PC-3 (cell line): ENCODE data around the gene NAGS. TPM values are rescaled to one million over a fixed set of nuclear protein-coding genes. Genes with fewer than 3 reads are reported as not detected.

Experiments used
- ATAC-seq: fragments of 200-7000 bp; cut with Tn5 transposase; 2 replicates; pipeline ENCODE4 v1.9.1; 2020; ENCODE audit warnings: mild to moderate bottlenecking, moderate library complexity
- BruUV-seq: library from RNA; stranded (reverse); fragments of 400-500 nt; replicated peaks from 2 replicates; lab custom pipeline; 2021; lab: Mats Ljungman, UMichigan
- CTCF ChIA-PET: fragments of 300-600 bp; sonication (Branson Sonifier 250); formaldehyde crosslinking; loops from one replicate; lab custom pipeline; 2022; ENCODE audit warnings: antibody characterized with exemption; lab: Charles Lee
- POLR2A ChIA-PET: fragments of 300-600 bp; sonication (Branson Sonifier 250); formaldehyde crosslinking; loops from one replicate; lab custom pipeline; 2022; ENCODE audit warnings: antibody characterized with exemption; ENCODE audit not compliant: unreplicated experiment; lab: Charles Lee
- DNase-seq: peaks from one replicate; pipeline ENCODE4 v3.0.0-alpha.2; 2015
- H2AFZ ChIP-seq: fragments of 300-600 bp; sonication (generic); 2 replicates; pipeline ENCODE4 v1.6.0; 2016; ENCODE audit warnings: antibody characterized with exemption, low read length
- H3F3A ChIP-seq: fragments of 300-600 bp; sonication (generic); one replicate; pipeline ENCODE4 v1.6.0; 2017; ENCODE audit warnings: antibody characterized with exemption, low read length, control low read depth, mild to moderate bottlenecking; ENCODE audit not compliant: unreplicated experiment
- H3K27ac ChIP-seq: fragments of 300-600 bp; sonication (generic); 2 replicates; pipeline ENCODE4 v1.5.1; 2016; ENCODE audit warnings: mild to moderate bottlenecking, low read length
- H3K27me3 ChIP-seq: fragments of 300-600 bp; sonication (generic); 2 replicates; pipeline ENCODE4 v1.6.1; 2016; ENCODE audit warnings: low read length, mixed read lengths
- H3K36me3 ChIP-seq: fragments of 300-600 bp; sonication (generic); 2 replicates; pipeline ENCODE4 v1.6.1; 2016; ENCODE audit warnings: low read depth, mixed run types, low read length, mixed read lengths
- H3K4me1 ChIP-seq: fragments of 300-600 bp; sonication (generic); 2 replicates; pipeline ENCODE4 v1.5.1; 2016; ENCODE audit warnings: low read length; ENCODE audit not compliant: insufficient read depth
- H3K4me2 ChIP-seq: fragments of 300-600 bp; sonication (generic); 2 replicates; pipeline ENCODE4 v1.6.0; 2016; ENCODE audit warnings: low read length
- H3K4me3 ChIP-seq: fragments of 300-600 bp; sonication (generic); 2 replicates; pipeline ENCODE4 v1.5.1; 2016; ENCODE audit warnings: mild to moderate bottlenecking, low read length, mixed read lengths
- H3K79me2 ChIP-seq: fragments of 300-600 bp; sonication (generic); 2 replicates; pipeline ENCODE4 v1.6.1; 2017; ENCODE audit warnings: low read length, mixed read lengths
- H3K9ac ChIP-seq: fragments of 300-600 bp; sonication (generic); 2 replicates; pipeline ENCODE4 v1.6.0; 2016; ENCODE audit warnings: mild to moderate bottlenecking, low read length
- H3K9me2 ChIP-seq: fragments of 300-600 bp; sonication (generic); replicated peaks from 2 replicates; pipeline ENCODE4 v1.6.1; 2016; ENCODE audit warnings: mixed run types, low read length, mixed read lengths
- H3K9me3 ChIP-seq: fragments of 300-600 bp; sonication (generic); 2 replicates; pipeline ENCODE4 v1.6.1; 2016; ENCODE audit warnings: low read length, mixed read lengths
- H4K20me1 ChIP-seq: fragments of 300-600 bp; sonication (generic); 2 replicates; pipeline ENCODE4 v1.6.1; 2016; ENCODE audit warnings: low read length, mixed read lengths
- EZH2 ChIP-seq: fragments of 300-600 bp; sonication (generic); IDR thresholded peaks from one replicate; pipeline ENCODE4 v1.6.1; 2017; ENCODE audit warnings: antibody characterized with exemption, mild to moderate bottlenecking, low read length; ENCODE audit not compliant: unreplicated experiment
- EZH2phosphoT487 ChIP-seq: fragments of 300-600 bp; sonication (generic); IDR thresholded peaks from 2 replicates; pipeline ENCODE4 v1.6.1; 2018; ENCODE audit warnings: mild to moderate bottlenecking, antibody characterized with exemption, low read length, borderline replicate concordance
- intact Hi-C: fragments of 100-400 bp; cut with micrococcal nuclease; formaldehyde crosslinking; loops from 2 replicates; pipeline ENCODE4 v1.9.0; 2023
- total RNA-seq: library from RNA; depleted of rRNA; stranded (reverse); fragments of >200 nt; gene quantifications from 2 replicates; pipeline ENCODE4 v1.2.3, GENCODE V29; 2014; rRNA removed
- TF ChIP-seq, protein P1 (sequence below): fragments of 300-600 bp; sonication (generic); conservative IDR thresholded peaks from 2 replicates; pipeline ENCODE4 v1.5.1; 2017; ENCODE audit warnings: antibody characterized with exemption, low read depth, mild to moderate bottlenecking, low read length

The NAGS gene
- total RNA-seq, 1 experiment from 2014 or later: 13.5 TPM

DNA sequence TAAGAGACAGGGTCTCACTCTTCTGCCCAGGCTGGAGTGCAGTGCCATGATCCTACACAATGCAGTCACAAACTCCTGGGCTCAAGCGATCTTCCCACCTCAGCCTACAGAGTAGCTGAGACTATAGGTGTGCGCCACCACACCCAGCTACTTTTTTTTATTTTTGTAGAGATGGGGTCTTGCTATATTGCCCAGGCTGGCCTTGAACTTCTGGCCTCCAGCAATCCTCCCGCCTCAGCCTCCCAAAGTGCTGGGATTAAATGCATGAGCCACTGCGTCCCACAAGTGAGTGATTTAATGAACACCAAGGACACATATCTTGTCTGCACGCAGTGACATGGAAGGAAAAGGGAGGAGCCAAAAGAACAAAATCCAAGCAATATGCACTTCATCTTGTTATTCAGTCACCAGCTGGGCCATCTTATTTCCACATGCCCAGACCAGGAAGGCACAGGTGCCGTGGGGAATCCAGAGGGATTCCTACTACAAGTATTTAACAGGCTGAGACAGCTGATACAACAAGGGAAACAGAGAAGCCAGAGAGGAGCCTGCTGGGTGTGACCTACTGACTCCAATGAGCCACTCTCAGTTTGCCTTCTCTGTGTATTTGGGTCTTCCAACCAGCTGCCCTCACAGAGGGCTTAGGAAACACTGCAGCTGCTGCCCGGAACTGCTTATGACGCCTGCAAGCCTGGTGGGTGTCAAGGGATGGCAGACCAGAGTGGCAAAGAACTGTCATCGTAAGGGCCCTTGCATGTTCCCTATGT lies 45.1 kb downstream of the NAGS start:
- POLR2A ChIA-PET: no interaction called here
- H3K9me3 ChIP-seq: no peaks in the 10 kb centered on the region
- ATAC-seq (no peak), DNase-seq (no peak)
- H3K4me2 ChIP-seq: no peak overlapping the region
- CTCF ChIA-PET: no interaction called here
- peaks cover 66% of the 10 kb centered on the region for H3K36me3 ChIP-seq
- H3K4me3 ChIP-seq: no peak overlapping the region
- H3K9me2 ChIP-seq: no peaks in the 10 kb centered on the region
- BruUV-seq: no TSS peak
- peaks cover 91% of the 10 kb centered on the region for H3K79me2 ChIP-seq
- peaks cover 5% of the 10 kb centered on the region for H3F3A ChIP-seq
- H3K27ac ChIP-seq: no peak overlapping the region
- H2AFZ ChIP-seq: no peak overlapping the region
- H3K27me3 ChIP-seq: no peaks in the 10 kb centered on the region
- intact Hi-C loops: no loop called here
- TF ChIP-seq EZH2phosphoT487: no peak
- no peak for TF ChIP-seq EZH2
- TF ChIP-seq, protein P1, sequence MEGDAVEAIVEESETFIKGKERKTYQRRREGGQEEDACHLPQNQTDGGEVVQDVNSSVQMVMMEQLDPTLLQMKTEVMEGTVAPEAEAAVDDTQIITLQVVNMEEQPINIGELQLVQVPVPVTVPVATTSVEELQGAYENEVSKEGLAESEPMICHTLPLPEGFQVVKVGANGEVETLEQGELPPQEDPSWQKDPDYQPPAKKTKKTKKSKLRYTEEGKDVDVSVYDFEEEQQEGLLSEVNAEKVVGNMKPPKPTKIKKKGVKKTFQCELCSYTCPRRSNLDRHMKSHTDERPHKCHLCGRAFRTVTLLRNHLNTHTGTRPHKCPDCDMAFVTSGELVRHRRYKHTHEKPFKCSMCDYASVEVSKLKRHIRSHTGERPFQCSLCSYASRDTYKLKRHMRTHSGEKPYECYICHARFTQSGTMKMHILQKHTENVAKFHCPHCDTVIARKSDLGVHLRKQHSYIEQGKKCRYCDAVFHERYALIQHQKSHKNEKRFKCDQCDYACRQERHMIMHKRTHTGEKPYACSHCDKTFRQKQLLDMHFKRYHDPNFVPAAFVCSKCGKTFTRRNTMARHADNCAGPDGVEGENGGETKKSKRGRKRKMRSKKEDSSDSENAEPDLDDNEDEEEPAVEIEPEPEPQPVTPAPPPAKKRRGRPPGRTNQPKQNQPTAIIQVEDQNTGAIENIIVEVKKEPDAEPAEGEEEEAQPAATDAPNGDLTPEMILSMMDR: no peak
- H3K9ac ChIP-seq: no peak overlapping the region
- peaks cover 9% of the 10 kb centered on the region for H3K4me1 ChIP-seq
- H4K20me1 ChIP-seq: peaks cover 17% of the 10 kb centered on the region

DNA sequence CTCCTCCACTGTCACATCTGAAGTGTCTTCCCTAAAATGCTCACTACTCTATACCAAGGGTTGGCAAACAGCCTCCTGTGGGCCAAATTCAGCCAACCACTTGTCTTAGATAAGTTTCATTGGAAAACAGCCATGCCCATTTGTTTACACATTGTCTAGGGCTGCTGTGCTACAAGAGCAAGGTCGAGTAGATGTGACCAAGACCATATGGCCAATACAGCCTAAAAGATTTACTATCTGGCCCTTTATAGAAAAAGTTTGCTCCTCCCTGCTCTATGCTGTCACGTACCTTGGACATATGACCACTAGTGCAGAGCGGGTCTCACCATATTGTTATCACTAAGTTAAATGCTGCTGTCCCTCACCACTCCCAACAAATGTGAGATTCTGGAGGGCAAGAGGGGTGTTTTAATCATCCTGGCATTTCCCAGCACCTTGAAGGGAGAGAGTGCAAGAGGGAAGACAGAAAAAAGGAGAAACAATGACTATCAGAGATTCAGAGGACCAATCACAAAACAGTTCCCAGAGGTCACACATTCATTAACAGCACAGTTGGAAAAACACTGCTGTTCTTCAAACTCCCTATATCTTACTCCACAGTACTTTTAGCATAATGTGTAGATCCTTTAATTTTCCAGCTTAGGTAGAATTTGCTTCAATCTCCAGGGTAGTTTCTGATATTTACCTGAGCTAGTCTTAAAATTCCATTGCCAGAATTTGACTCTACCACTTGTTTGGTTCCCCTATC lies 48.9 kb downstream of the NAGS start:
- Histone ChIP-seq H3K9ac (no peak overlapping the region), H3K9me3 (no peaks in the 10 kb centered on the region), H3K4me1 (no peaks in the 10 kb centered on the region), H3K4me3 (no peak overlapping the region), H3F3A (no peaks in the 10 kb centered on the region), H2AFZ (no peak overlapping the region), H3K27me3 (no peaks in the 10 kb centered on the region), H4K20me1 (peaks cover 14% of the 10 kb centered on the region; the same call in 1 of the 2 replicates), H3K27ac (no peak overlapping the region), H3K36me3 (peaks cover 67% of the 10 kb centered on the region), H3K79me2 (peaks cover 94% of the 10 kb centered on the region), H3K4me2 (no peak overlapping the region), H3K9me2 (no peaks in the 10 kb centered on the region)
- ChIA-PET CTCF (no interaction called here), POLR2A (no interaction called here)
- no peak; the same call in 1 of the 2 replicates for ATAC-seq
- no peak for DNase-seq
- BruUV-seq: TSS peak; percentile 10
- TF ChIP-seq, protein P1: no peak
- TF ChIP-seq EZH2phosphoT487 (no peak), EZH2 (no peak)
- intact Hi-C loops: no loop called here

Other genes starting within 250 kb of the NAGS start
- not detected in 2 replicates for gene SOST, start 245.8 kb upstream of the NAGS start, total RNA-seq
- gene DUSP3, start 225.6 kb upstream of the NAGS start, total RNA-seq: 48.6 and 50.7 TPM in 2 replicates
- 0.12 and 0.29 TPM in 2 replicates for gene CFAP97D1, start 224.2 kb upstream of the NAGS start, total RNA-seq
- gene MPP3, start 171.5 kb upstream of the NAGS start, total RNA-seq: 34.3 and 46.8 TPM in 2 replicates
- not detected in 2 replicates for gene CD300LG, start 157.4 kb upstream of the NAGS start, total RNA-seq
- 7.7 and 8.2 TPM in 2 replicates for gene MPP2, start 97.1 kb upstream of the NAGS start, total RNA-seq
- not detected in 2 replicates for gene PPY, start 62.1 kb upstream of the NAGS start, total RNA-seq
- not detected in 2 replicates for gene PYY, start 50.7 kb upstream of the NAGS start, total RNA-seq
- 75.5 and 85.8 TPM in 2 replicates for gene TMEM101, start 10.3 kb downstream of the NAGS start, total RNA-seq
- 118 and 123 TPM in 2 replicates for gene LSM12, start 62.0 kb downstream of the NAGS start, total RNA-seq
- gene G6PC3, start 66.1 kb downstream of the NAGS start, total RNA-seq: 60.1 and 69.5 TPM in 2 replicates
- 39.1 and 47.1 TPM in 2 replicates for gene HDAC5, start 119.0 kb downstream of the NAGS start, total RNA-seq
- gene HROB, start 137.3 kb downstream of the NAGS start, total RNA-seq: 13.5 and 14.3 TPM in 2 replicates
- gene ASB16, start 166.1 kb downstream of the NAGS start, total RNA-seq: 0.35 and 0.51 TPM in 2 replicates
- 38.3 and 43.4 TPM in 2 replicates for gene TMUB2, start 182.3 kb downstream of the NAGS start, total RNA-seq
- gene ATXN7L3, start 195.3 kb downstream of the NAGS start, total RNA-seq: 73.9 and 78.3 TPM in 2 replicates
- 139 and 183 TPM in 2 replicates for gene UBTF, start 215.1 kb downstream of the NAGS start, total RNA-seq